Measurements from ENCODE around the gene ZFYVE1.
A peak's percentile ranks its signal among the peaks of the same experiment; 100 is the strongest.
"Not testable (repeated sequence)": the region's sequence is repeated elsewhere in the genome, so short reads cannot be mapped to it uniquely, and the experiment has no call there.

ZFYVE1 gene

DNA sequence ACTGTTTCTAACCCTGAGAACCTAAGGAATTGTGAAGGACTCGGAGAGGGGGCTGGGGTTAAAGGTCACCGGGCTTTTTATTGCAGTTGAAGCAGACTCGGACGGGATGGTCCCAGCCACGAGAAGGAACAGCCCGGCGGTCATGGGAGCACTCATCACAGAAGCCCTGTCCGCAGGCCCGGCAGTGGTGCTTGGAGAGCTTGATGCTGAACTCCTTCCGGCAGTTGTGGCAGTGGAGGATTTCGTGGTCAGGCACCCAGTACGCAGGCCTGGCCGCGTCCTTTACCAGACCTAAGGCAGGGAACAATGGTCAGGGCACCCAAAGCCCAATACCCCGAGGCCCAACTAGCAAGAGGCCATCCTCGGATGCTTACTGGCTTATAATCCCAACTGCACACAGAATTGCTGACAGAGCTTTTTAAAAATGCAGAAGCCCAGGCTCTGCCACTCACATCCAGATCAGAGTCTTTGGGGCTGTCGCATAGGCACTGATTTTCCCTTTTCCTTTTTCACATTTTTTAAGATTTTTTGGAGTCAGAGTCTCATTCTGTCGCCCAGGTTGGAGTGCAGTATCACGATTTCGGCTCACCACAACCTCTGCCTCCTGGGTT is 56.0 kb downstream of the ZFYVE1 start:
- DNase-seq (ENCODE audit: low read depth) = no peak
- TF ChIP-seq, protein P1, sequence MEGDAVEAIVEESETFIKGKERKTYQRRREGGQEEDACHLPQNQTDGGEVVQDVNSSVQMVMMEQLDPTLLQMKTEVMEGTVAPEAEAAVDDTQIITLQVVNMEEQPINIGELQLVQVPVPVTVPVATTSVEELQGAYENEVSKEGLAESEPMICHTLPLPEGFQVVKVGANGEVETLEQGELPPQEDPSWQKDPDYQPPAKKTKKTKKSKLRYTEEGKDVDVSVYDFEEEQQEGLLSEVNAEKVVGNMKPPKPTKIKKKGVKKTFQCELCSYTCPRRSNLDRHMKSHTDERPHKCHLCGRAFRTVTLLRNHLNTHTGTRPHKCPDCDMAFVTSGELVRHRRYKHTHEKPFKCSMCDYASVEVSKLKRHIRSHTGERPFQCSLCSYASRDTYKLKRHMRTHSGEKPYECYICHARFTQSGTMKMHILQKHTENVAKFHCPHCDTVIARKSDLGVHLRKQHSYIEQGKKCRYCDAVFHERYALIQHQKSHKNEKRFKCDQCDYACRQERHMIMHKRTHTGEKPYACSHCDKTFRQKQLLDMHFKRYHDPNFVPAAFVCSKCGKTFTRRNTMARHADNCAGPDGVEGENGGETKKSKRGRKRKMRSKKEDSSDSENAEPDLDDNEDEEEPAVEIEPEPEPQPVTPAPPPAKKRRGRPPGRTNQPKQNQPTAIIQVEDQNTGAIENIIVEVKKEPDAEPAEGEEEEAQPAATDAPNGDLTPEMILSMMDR (conservative IDR thresholded peaks at IDR 0.05; ENCODE audit: control insufficient read depth, insufficient read depth, low read depth, low read length) = no peak
- no peak overlapping the region for H3K4me3 ChIP-seq (ENCODE audit: control insufficient read depth, low read depth, low read length)

- H3K4me3 ChIP-seq (ENCODE audit: control insufficient read depth, low read depth, low read length) = no peak overlapping the region
- no peak for DNase-seq (ENCODE audit: low read depth)
- TF ChIP-seq, protein P1 (conservative IDR thresholded peaks at IDR 0.05; ENCODE audit: control insufficient read depth, insufficient read depth, low read depth, low read length) = no peak
Measured at GRCh38 chr14:72970058-72970630, 56.8 kb downstream of the ZFYVE1 start.

- no peak overlapping the region for H3K4me3 ChIP-seq (ENCODE audit: control insufficient read depth, low read depth, low read length)
- DNase-seq (ENCODE audit: low read depth) = no peak
- TF ChIP-seq, protein P1 (conservative IDR thresholded peaks at IDR 0.05; ENCODE audit: control insufficient read depth, insufficient read depth, low read depth, low read length) = no peak
Measured at GRCh38 chr14:72968316-72968715, 58.6 kb downstream of the ZFYVE1 start.

DNA sequence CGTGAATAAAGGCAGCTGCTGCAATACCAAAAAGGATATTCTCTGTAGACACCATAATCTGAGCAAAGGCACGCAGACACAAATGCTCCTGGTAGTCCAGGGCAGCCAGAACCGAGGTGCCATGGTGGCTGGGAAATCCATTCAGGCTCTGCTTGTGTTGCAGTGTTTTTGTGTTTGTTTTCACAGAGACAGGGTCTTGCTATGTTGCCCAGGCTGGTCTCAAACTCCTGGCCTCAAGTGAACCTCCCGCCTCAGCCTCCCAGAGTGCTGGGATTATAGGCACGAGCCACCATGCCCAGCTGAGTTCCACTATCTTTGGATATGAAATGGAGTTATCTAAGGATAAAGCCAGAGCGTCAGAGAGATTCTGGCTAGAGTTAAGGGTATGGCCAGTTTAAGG is 60.9 kb downstream of the ZFYVE1 start:
- TF ChIP-seq, protein P1 (conservative IDR thresholded peaks at IDR 0.05; ENCODE audit: control insufficient read depth, insufficient read depth, low read depth, low read length) = no peak
- DNase-seq (ENCODE audit: low read depth) = no peak
- H3K4me3 ChIP-seq (ENCODE audit: control insufficient read depth, low read depth, low read length) = no peak overlapping the region

GRCh38 chr14:72965249-72965648 is 61.7 kb downstream of the ZFYVE1 start:
- TF ChIP-seq, protein P1 (conservative IDR thresholded peaks at IDR 0.05; ENCODE audit: control insufficient read depth, insufficient read depth, low read depth, low read length) = peak; percentile 2
- H3K4me3 ChIP-seq (ENCODE audit: control insufficient read depth, low read depth, low read length) = no peak overlapping the region
- DNase-seq (ENCODE audit: low read depth) = peak; percentile 71

GRCh38 chr14:72962829-72963312 is 64.0 kb downstream of the ZFYVE1 start:
- peak; percentile 96 for DNase-seq (ENCODE audit: low read depth)
- no peak overlapping the region for H3K4me3 ChIP-seq (ENCODE audit: control insufficient read depth, low read depth, low read length)
- TF ChIP-seq, protein P1 (conservative IDR thresholded peaks at IDR 0.05; ENCODE audit: control insufficient read depth, insufficient read depth, low read depth, low read length) = no peak

GRCh38 chr14:72962336-72962754 is 64.6 kb downstream of the ZFYVE1 start:
- DNase-seq (ENCODE audit: low read depth) = peak; percentile 78
- H3K4me3 ChIP-seq (ENCODE audit: control insufficient read depth, low read depth, low read length) = not testable (repeated sequence)
